ENCODE data around the gene GRID2IP.
A peak's percentile ranks its signal among the peaks of the same experiment; 100 is the strongest.

The GRID2IP gene

GRCh38 chr7:6447581-6448199 lies 103.6 kb downstream of the GRID2IP start, which contains the start of gene DAGLB:
TSS of gene DAGLB (minus strand) at chr7:6447954. CDS start at chr7:6447842, 112 bp downstream.
- DNase-seq (ENCODE audit: low read depth): peak; percentile 97
